EL (cell line): ENCODE results near the gene THADA.
A peak's percentile ranks its signal among the peaks of the same experiment; 100 is the strongest.
"Not testable (repeated sequence)": the region's sequence is repeated elsewhere in the genome, so short reads cannot be mapped to it uniquely, and the experiment has no call there.

ENCODE experiments used
- DNase-seq: peaks from one replicate; pipeline ENCODE4 v3.0.0-alpha.2; 2016

Gene THADA

GRCh38 chr2:43196768-43197587, 398.9 kb downstream of the THADA start:
- DNase-seq: no peak

GRCh38 chr2:43194121-43194869, 401.5 kb downstream of the THADA start:
- no peak for DNase-seq

- no peak for DNase-seq
These were observed 402.2 kb downstream of the THADA start for GRCh38 chr2:43193652-43194120.

DNA sequence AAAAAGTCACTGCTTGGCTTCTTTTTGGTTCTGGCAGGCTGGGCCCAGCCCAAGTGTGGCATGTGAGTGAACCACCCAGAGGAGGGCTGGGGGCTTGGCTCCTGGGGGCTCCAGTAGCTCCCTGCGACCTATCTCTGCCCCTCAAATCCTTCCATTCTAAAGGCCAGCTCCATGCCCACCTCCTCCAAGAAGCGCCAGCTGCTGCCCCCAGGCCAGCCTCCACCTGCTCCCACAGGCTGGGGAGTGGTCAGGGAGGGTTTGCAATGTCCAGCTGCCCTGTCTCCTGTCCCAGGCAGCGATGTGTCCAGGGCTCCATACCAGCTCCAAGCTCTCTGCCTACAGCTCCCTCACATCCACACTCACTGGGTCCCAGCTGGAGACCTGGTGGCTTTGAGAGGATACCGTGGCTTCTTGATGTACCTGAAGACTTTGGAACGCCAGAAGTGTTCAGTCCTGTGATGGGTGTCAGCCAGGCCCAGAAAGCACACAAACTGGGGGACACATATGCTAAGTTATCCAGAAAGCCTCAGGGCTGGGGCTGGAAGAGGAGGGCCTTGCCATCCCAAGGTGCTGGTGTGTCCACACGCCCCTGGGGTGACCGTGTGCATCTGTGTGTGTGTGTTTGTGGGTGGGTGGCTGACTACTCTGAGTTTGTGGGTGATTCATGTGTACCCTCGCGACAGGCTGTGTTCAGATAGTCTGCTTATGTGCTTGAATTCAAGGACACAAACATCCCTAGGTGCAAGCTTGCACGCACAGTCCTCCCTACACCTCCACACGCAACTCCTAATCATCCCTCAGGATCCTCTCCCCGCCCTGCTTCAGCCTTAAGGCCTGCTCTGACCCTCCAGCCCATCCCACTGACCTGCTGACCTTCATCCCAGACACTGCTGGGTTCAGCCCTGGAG, 402.8 kb downstream of the THADA start:
- DNase-seq: no peak

DNA sequence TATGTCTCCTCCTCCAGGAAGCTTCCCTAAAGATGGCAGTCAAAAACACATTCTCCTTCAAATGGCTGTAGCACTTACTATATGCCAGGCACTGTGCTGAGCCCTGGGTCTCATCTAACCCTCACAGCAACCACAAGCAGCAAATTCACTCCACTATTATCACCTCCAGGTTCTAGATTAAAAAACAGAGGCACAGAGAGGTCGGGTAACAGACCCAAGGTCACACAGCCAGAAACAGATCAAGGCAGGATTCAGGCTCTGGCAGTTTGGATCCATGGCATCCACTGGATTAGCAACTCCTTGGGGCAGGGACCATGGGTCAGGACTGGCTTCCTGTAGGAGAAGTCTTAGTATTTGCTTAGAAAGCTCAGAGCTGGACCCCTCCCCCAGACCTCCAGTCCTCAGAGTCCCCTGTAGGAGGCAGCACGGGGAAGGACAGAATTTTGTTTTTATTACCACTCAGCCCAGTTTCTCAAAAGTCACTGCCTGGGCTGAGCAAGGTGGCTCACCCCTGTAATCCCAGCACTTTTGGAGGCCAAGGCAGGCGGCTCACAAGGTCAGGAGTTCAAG, 403.8 kb downstream of the THADA start:
- no peak for DNase-seq

GRCh38 chr2:43190311-43191052, 405.4 kb downstream of the THADA start:
- DNase-seq: no peak

DNA sequence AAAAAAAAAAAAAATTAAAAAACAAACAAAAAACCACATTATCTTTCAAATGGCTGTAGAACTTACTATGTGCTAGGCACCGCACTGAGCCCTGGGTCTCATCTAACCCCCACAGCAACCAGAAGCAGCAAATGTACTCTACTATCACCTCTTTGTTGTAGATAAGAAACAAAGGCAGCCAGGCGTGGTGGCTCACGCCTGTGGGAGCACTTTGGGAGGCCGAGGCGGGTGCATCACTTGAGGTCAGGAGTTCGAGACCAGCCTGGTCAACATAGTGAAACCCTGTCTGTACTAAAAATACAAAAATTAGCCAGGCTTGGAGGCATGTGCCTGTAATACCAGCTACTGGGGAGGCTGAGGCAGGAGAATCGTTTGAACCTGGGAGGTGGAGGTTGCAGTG, 406.0 kb downstream of the THADA start:
- not testable (repeated sequence) for DNase-seq

DNA sequence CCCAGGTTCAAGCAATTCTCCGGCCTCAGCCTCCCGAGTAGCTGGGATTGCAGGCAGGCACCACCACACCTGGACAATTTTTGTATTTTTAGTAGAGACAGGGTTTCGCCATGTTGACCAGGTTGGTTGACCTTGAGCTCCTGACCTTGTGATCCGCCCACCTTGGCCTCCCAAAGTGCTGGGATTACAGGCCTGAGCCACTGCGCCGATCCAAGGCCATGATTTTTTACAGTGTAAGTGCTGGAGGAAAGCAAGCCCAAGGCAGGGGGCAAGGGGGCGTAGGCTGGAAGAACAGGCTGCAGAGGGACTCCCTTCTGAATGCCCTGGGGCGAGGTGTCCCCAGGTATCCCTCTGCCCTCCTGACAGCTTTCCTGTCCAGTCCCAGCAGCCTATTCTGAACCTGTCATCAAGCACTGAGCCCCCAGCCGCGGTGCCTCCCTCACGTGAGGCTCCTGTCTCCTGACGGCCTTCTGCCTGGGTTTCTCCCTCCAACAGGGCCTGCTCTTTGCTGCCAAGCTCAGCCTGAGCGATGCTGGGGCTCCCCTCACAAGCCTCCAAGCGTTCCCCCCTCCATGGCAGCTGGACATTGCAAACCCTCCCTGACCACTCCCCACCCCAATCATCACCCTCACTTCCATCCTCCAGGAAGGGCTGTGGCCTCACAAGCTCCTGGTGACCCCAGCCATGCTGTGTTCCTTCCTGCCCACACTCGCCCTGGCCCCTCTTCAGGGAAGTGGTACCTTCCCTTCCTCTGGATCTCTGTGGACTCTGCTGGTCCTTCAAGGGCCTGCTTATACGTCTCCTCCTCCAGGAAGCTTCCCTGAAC, 407.1 kb downstream of the THADA start:
- DNase-seq: no peak

- DNase-seq: no peak
These were observed 409.0 kb downstream of the THADA start for GRCh38 chr2:43186679-43187374.

DNA sequence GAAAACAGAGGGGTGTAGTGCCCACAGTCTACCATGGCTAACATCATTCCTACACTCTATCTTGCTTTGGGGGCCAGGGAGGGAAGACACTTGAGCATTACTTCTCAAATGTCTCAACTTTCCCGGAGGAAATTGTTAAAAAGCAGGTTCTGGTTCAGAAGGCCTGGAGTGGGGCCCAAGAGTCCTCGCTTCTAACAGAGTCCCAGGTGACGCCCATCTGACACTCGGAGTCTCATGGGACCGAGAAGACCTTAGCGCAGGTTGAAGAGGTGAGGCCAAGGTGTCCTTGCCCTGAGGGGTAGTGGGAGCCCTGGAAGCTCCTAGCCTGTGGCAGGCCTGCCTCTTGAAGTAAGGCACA, 409.5 kb downstream of the THADA start:
- no peak for DNase-seq

GRCh38 chr2:43185146-43185545, 410.7 kb downstream of the THADA start:
- peak; percentile 48 for DNase-seq

- peak; percentile 43 for DNase-seq
These were observed 411.4 kb downstream of the THADA start for GRCh38 chr2:43184339-43184895.

DNA sequence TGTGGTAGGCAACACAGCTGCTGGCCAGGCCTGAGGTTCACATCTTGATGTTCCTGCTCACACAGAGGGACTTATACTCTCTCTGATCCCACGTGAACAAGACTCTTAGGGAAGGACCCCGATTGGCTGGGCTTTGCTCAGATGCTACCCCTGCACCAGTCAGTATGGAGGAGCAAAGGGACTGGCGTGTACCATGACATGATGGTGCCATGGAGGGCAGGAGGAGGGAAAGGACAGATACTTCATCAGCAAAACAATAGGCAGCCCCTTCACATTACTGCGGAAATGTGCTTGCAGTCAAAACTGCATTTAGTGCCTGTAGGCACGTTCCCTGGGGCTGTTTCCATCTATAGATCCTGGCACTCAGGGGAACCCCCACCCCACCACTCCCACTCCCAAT, 412.1 kb downstream of the THADA start:
- no peak for DNase-seq

DNA sequence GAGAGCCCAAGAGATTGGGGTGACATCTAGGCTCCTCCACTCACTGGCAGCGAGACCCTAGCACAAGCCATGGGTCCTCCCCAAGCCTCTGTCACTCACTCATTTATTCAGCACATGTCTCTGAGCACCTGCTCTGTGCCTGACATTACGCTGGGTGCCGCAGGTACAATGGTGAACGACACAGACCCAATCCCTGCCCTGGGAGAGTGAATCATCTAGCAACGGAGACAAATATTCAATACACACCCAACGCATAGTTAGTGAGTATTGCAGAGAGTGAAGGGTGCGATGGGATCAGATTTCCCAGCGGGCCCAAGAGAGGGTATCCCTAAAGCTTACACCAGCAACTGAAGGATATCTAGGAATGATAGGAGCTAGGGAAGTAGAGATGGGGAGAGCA, 414.9 kb downstream of the THADA start:
- no peak for DNase-seq
